OCI-LY7 (cell line): ENCODE measurements around the gene ZPBP2. TPM values are rescaled to one million over a fixed set of nuclear protein-coding genes. Genes with fewer than 3 reads are reported as not detected.

ENCODE experiments used
- BruUV-seq: library from RNA; stranded (reverse); fragments of 400-500 nt; replicated peaks from 2 replicates; lab custom pipeline; 2021; lab: Mats Ljungman, UMichigan
- CTCF ChIA-PET: fragments of 300-600 bp; sonication (Branson Sonifier 250); formaldehyde crosslinking; loops from one replicate; lab custom pipeline; 2022; ENCODE audit warnings: antibody characterized with exemption; ENCODE audit not compliant: unreplicated experiment; lab: Charles Lee
- POLR2A ChIA-PET: fragments of 300-600 bp; sonication (Branson Sonifier 250); formaldehyde crosslinking; loops from one replicate; lab custom pipeline; 2022; ENCODE audit warnings: antibody characterized with exemption; lab: Charles Lee
- DNase-seq: peaks from one replicate; pipeline ENCODE4 v3.0.0-alpha.2; 2015; ENCODE audit warnings: low spot score
- H2AFZ ChIP-seq: fragments of 200-600 bp; sonication (generic), shearing (Covaris generic); 2 replicates; pipeline ENCODE4 v1.6.1; 2014; ENCODE audit warnings: mild to moderate bottlenecking, antibody characterized with exemption, low read length, moderate library complexity
- H3K27ac ChIP-seq: fragments of 200-600 bp; sonication (generic); 2 replicates; pipeline ENCODE4 v1.5.1; 2014; ENCODE audit warnings: mixed run types, low read depth, mild to moderate bottlenecking, moderate library complexity, low read length, inconsistent platforms; ENCODE audit not compliant: poor library complexity, severe bottlenecking
- H3K36me3 ChIP-seq: fragments of 200-600 bp; sonication (generic); 2 replicates; pipeline ENCODE4 v1.6.1; 2014; ENCODE audit warnings: mild to moderate bottlenecking, antibody characterized with exemption, low read length, moderate library complexity, mixed read lengths; ENCODE audit not compliant: insufficient read depth
- H3K4me1 ChIP-seq: fragments of 200-600 bp; sonication (generic); 2 replicates; pipeline ENCODE4 v1.5.1; 2014; ENCODE audit warnings: mild to moderate bottlenecking, low read length; ENCODE audit not compliant: insufficient read depth, poor library complexity, severe bottlenecking
- H3K4me2 ChIP-seq: fragments of 200-600 bp; sonication (generic); 2 replicates; pipeline ENCODE4 v1.6.1; 2014; ENCODE audit warnings: mild to moderate bottlenecking, low read length
- H3K4me3 ChIP-seq: fragments of 200-600 bp; sonication (generic); 2 replicates; pipeline ENCODE4 v1.5.1; 2014; ENCODE audit warnings: mild to moderate bottlenecking, low read depth, low read length; ENCODE audit not compliant: poor library complexity, severe bottlenecking
- H3K79me2 ChIP-seq: fragments of 200-600 bp; sonication (generic); 2 replicates; pipeline ENCODE4 v1.6.1; 2016; ENCODE audit warnings: low read depth, mild to moderate bottlenecking, low read length, moderate library complexity, mixed read lengths; ENCODE audit not compliant: insufficient read depth
- H3K9me2 ChIP-seq: fragments of 200-600 bp; sonication (generic); 2 replicates; pipeline ENCODE4 v1.6.1; 2016; ENCODE audit warnings: mild to moderate bottlenecking, low read length, mixed read lengths; ENCODE audit not compliant: insufficient read depth
- H3K9me3 ChIP-seq: fragments of 200-600 bp; sonication (generic); 2 replicates; pipeline ENCODE4 v1.6.1; 2014; ENCODE audit warnings: mild to moderate bottlenecking, mixed run types, low read length, mixed read lengths
- H4K20me1 ChIP-seq: fragments of 200-600 bp; sonication (generic); 2 replicates; pipeline ENCODE4 v1.6.1; 2014; ENCODE audit warnings: mild to moderate bottlenecking, antibody characterized with exemption, low read length, moderate library complexity, mixed read lengths; ENCODE audit not compliant: insufficient read depth
- CTCF ChIP-seq: fragments of 200-600 bp; sonication (generic); conservative IDR thresholded peaks from 2 replicates; pipeline ENCODE4 v1.5.1; 2014; ENCODE audit warnings: mild to moderate bottlenecking, antibody characterized with exemption, low read length, moderate library complexity, mixed read lengths
- EZH2phosphoT487 ChIP-seq: fragments of 200-600 bp; sonication (generic); IDR thresholded peaks from 2 replicates; pipeline ENCODE4 v1.6.1; 2018; ENCODE audit warnings: low read depth, borderline replicate concordance, mild to moderate bottlenecking, mixed run types, antibody characterized with exemption, low read length, moderate library complexity, mixed read lengths
- intact Hi-C: fragments of 100-400 bp; cut with micrococcal nuclease; formaldehyde crosslinking; loops from one replicate; pipeline ENCODE4 v1.10.0; 2022; ENCODE audit not compliant: unreplicated experiment
- total RNA-seq, 2 experiments: library from RNA; depleted of rRNA in 1 of 2; stranded (reverse); fragments of >200 nt in 1 of 2; shearing (Covaris generic) in 1 of 2; gene quantifications; 2 replicates each; pipeline ENCODE4 v1.2.3, GENCODE V29; 2014 to 2022

ZPBP2 gene
- total RNA-seq, 2 experiments from 2014 or later, result not detected

- TF ChIP-seq EZH2phosphoT487 (no peak), CTCF (no peak)
- Histone ChIP-seq H3K36me3 (peaks cover 75% of the 10 kb centered on the region), H3K4me2 (no peak overlapping the region), H3K4me1 (peaks cover 20% of the 10 kb centered on the region), H3K79me2 (peaks cover 4% of the 10 kb centered on the region; the same call in 1 of the 2 replicates), H3K9me3 (no peaks in the 10 kb centered on the region), H3K9me2 (no peaks in the 10 kb centered on the region), H4K20me1 (no peaks in the 10 kb centered on the region), H2AFZ (no peak overlapping the region), H3K4me3 (no peak overlapping the region), H3K27ac (no peak overlapping the region)
- ChIA-PET CTCF (no interaction called here), POLR2A (interaction anchor here (0.6 kb wide), 2 partner anchors 24 to 54 kb away, joined by 3 to 4 read pairs; no protein-coding TSS in a partner anchor)
- intact Hi-C loops, result loop anchor here (5.0 kb wide), 1 partner anchor 37 kb away; no protein-coding TSS in a partner anchor
- DNase-seq, result no peak
- BruUV-seq, result no TSS peak
Measured at GRCh38 chr17:39919087-39919683, 51.2 kb downstream of the ZPBP2 start.

GRCh38 chr17:39920218-39921210 is 52.5 kb downstream of the ZPBP2 start:
- intact Hi-C loops, result no loop called here
- TF ChIP-seq CTCF (no peak), EZH2phosphoT487 (no peak)
- BruUV-seq, result no TSS peak
- Histone ChIP-seq H3K4me1 (peaks cover 33% of the 10 kb centered on the region), H3K4me2 (no peak overlapping the region), H3K9me3 (no peaks in the 10 kb centered on the region), H2AFZ (no peak overlapping the region), H3K4me3 (no peak overlapping the region), H4K20me1 (no peaks in the 10 kb centered on the region), H3K9me2 (no peaks in the 10 kb centered on the region), H3K79me2 (peaks cover 17% of the 10 kb centered on the region), H3K36me3 (peaks cover 71% of the 10 kb centered on the region), H3K27ac (no peak overlapping the region)
- DNase-seq, result no peak
- ChIA-PET POLR2A (no interaction called here), CTCF (no interaction called here)
